Skin of body (tissue), 2 donors: ENCODE measurements around the gene HAP1. TPM values are rescaled to one million over a fixed set of nuclear protein-coding genes. Genes with fewer than 3 reads are reported as not detected.

Experiments used
- small RNA-seq: library from RNA; depleted of rRNA; stranded (forward); fragments of <200 nt; gene quantifications from one replicate; pipeline ENCODE3, GENCODE V24; 2014; ENCODE audit warnings: low replicate concordance
- total RNA-seq: library from RNA; depleted of rRNA; stranded (reverse); fragments of >200 nt; gene quantifications from one replicate; pipeline ENCODE4 v1.2.3, GENCODE V29; 2014

The HAP1 gene
- total RNA-seq, 1 donor from 2014 or later, result 0.49 TPM

Small RNA genes within 50 kb of the gene (small RNA-seq; reads per million reads assigned to genes)
- gene RN7SL399P (not detected), gene RNA5SP442 (not detected)

Other genes starting within 250 kb of the HAP1 start
- gene KRT36, start 244.7 kb downstream of the HAP1 start, total RNA-seq, result 1.9 TPM
- gene KRT13, start 229.0 kb downstream of the HAP1 start, total RNA-seq, result 2.9 TPM
- gene KRT15, start 215.8 kb downstream of the HAP1 start, total RNA-seq, result 348 TPM
- 75.9 TPM for gene KRT19, start 206.3 kb downstream of the HAP1 start, total RNA-seq
- 0.79 TPM for gene KRT9, start 162.6 kb downstream of the HAP1 start, total RNA-seq
- 763 TPM for gene KRT14, start 147.7 kb downstream of the HAP1 start, total RNA-seq
- 142 TPM for gene KRT16, start 121.9 kb downstream of the HAP1 start, total RNA-seq
- 1,205 TPM for gene KRT17, start 110.1 kb downstream of the HAP1 start, total RNA-seq
- gene EIF1, start 45.8 kb downstream of the HAP1 start, total RNA-seq, result 136 TPM
- not detected for gene GAST, start 22.3 kb downstream of the HAP1 start, total RNA-seq
- 163 TPM for gene JUP, start 52.1 kb upstream of the HAP1 start, total RNA-seq
- gene P3H4, start 77.3 kb upstream of the HAP1 start, total RNA-seq, result 27.9 TPM
- gene FKBP10, start 78.4 kb upstream of the HAP1 start, total RNA-seq, result 97.2 TPM
- gene NT5C3B, start 101.6 kb upstream of the HAP1 start, total RNA-seq, result 43.6 TPM
- gene KLHL10, start 103.2 kb upstream of the HAP1 start, total RNA-seq, result 0.20 TPM
- 25.8 TPM for gene KLHL11, start 130.8 kb upstream of the HAP1 start, total RNA-seq
- 106 TPM for gene ACLY, start 184.3 kb upstream of the HAP1 start, total RNA-seq
- gene ODAD4, start 196.0 kb upstream of the HAP1 start, total RNA-seq, result 0.89 TPM
- gene CNP, start 232.2 kb upstream of the HAP1 start, total RNA-seq, result 34.0 TPM